RCC 7860 (cell line): Measurements from ENCODE around the gene KLHDC2.
"Not testable (repeated sequence)": the region's sequence is repeated elsewhere in the genome, so short reads cannot be mapped to it uniquely, and the experiment has no call there.

Source experiments
- DNase-seq: peaks from one replicate; pipeline ENCODE4 v3.0.0-alpha.2; 2015; ENCODE audit warnings: low spot score
- FAIRE-seq: peaks from 2 replicates; lab custom pipeline; 2012; peaks lifted over from hg19 to GRCh38; lab: Jason Lieb, UNC

Gene KLHDC2

GRCh38 chr14:49778421-49778820 is 10.5 kb downstream of the KLHDC2 start:
- DNase-seq (no peak), FAIRE-seq (no peak)

DNA sequence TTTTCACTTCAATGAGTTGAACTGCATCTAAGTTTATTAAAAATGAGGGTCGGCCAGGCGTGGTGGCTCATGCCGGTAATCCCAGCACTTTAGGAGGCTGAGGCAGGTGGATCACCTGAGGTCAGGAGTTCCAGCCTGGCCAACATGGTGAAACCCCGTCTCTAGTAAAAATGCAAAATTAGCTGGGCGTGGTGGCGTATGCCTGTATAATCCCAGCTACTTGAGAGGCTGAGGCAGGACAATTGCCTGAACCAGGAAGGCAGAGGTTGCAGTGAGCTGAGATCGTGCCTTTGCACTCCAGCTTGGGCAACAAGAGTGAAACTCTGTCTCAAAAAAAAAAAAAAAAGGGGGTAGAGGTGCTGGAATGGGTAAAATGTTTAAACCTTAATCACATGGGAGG is 13.1 kb downstream of the KLHDC2 start:
- FAIRE-seq, DNase-seq: not testable (repeated sequence)

GRCh38 chr14:49783394-49784014 is 15.6 kb downstream of the KLHDC2 start:
- DNase-seq (no peak), FAIRE-seq (no peak)

- FAIRE-seq (no peak), DNase-seq (no peak)
Observed at GRCh38 chr14:49786315-49786714, 18.4 kb downstream of the KLHDC2 start.

DNA sequence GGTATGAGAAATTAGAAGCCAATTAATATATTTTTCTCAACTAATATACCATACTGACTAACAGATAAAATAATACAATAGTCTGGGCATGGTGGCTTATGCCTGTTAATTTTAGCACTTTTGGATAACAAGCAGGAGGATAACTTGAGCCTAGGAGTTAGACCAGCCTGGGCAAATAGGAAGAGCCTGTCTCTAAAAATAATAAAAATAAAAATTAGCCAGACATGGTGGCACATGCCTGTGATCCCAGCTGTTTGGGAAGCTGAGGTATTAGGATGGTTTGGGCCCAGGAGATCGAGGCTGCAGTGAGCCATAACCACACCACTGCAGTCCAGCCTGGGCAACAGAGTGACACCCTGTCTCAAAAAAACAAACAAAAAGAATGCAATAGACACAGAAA is 24.7 kb downstream of the KLHDC2 start:
- no peak for FAIRE-seq
- DNase-seq, result no peak

DNA sequence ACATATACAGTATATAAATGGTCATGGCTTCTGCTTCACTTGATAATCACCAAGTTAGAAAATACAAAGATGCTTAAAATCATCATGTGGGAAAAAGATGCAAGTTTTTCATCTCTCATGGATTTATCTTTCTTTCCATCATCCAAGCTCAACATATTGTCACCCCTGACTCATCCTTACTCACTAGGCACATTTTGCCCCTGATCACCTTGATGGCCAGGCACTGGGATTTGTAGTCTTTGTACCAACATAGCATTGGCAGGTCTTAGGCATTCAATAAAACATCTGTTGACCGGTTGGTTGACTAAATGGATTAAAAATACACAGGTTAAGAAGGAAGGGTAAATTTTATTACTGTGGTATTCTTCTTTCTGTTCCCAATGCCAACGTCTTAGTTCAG is 28.1 kb downstream of the KLHDC2 start:
- no peak for DNase-seq
- no peak for FAIRE-seq

DNA sequence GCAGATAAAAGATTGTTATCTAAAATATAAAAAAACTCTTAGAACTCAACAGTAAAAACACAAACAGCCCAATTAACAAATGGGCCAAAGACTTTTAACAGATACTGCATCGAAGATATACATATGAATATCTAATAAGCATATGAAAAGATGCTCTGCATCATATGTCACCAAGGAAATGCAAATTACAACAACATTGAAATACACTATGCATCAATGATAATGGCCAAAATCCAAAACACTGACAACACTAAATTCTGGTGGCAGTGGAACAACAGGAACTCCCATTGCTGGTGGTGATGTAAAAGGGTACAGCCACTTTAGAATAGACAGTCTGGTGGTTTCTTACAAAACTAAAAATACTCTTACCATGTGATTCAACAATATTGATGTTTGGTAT is 40.8 kb downstream of the KLHDC2 start:
- no peak for FAIRE-seq
- DNase-seq, result no peak

GRCh38 chr14:49816118-49816517 is 48.2 kb downstream of the KLHDC2 start:
- DNase-seq, FAIRE-seq: not testable (repeated sequence)

DNA sequence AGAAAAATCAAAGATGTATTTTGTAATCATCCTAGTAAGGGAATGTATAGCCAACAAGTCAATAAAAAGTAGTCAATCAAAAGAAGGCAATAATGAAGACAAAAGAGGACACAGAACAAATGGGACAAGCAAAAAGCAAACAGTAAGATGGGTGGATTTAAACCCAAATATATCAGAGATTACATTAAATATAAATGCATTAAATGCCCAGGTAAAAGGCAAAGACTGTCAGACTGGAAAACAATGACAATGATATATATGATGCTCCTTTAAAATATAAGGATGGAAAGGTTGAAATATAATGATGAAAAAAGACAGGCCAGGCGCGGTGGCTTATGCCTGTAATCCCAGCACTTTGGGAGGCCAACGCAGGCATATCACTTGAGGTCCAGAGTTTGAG is 48.9 kb downstream of the KLHDC2 start:
- FAIRE-seq, result no peak

DNA sequence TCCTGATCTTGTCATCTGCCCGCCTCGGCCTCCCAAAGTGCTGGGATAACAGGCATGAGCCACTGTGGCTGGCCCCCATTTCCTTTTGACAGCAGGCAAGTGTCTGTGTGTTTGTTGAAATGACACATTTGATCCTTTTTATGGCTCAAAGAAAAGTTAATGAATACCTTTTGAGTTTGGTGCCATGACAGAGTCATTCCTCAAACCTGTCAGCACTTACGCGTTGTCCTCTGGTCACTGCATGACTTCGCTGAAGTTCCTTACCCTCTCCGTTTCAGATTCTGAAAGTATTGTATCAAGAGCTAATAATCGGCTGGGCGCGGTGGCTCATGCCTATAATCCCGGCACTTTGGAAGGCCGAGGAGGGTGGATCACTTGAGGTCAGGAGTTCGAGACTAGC is 52.2 kb downstream of the KLHDC2 start:
- DNase-seq (peak; percentile 64), FAIRE-seq (peak; percentile 66)

More for the DNA sequence above, 48.9 kb downstream of the KLHDC2 start:
- no peak for DNase-seq

DNA sequence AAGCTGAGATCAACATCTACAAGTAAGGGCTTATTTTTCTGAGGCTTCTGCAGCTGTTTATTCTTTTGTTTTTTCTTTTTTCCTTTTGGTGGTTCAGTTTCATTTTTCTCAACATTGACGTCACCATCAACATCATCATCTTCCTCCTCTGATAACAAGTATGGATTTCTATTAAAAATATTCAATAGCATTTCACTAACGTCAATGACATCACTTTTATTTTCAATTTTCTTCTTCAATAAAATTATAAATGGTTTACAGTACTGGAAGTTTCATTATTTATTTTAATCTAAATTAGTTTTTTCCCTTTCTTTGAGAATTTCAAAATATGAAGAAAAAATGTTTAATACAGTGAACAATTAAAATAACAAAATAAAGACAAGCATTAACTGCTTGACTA is 60.7 kb downstream of the KLHDC2 start:
- no peak for DNase-seq
- no peak for FAIRE-seq
